H9 (cell line): ENCODE results near the gene UBA1. TPM values are rescaled to one million over a fixed set of nuclear protein-coding genes. Genes with fewer than 3 reads are reported as not detected.

Source experiments
- DNase-seq: peaks from one replicate; pipeline ENCODE4 v3.0.0-alpha.2; 2017
- H2AFZ ChIP-seq: one replicate; pipeline ENCODE4 v1.6.1; 2013; ENCODE audit warnings: mild to moderate bottlenecking, low read length, control low read depth, moderate library complexity
- H2AK5ac ChIP-seq: 2 replicates; pipeline ENCODE4 v1.6.1; 2013; ENCODE audit warnings: low read length, control low read depth, mixed read lengths; ENCODE audit not compliant: insufficient read length
- H2BK120ac ChIP-seq: one replicate; pipeline ENCODE4 v1.6.1; 2013; ENCODE audit warnings: low read depth, mild to moderate bottlenecking, low read length, control low read depth, inconsistent platforms; ENCODE audit not compliant: poor library complexity, severe bottlenecking
- H2BK12ac ChIP-seq: 2 replicates; pipeline ENCODE4 v1.6.1; 2013; ENCODE audit warnings: low read length, control low read depth, mixed read lengths, low read depth; ENCODE audit not compliant: insufficient read length
- H2BK15ac ChIP-seq: 2 replicates; pipeline ENCODE4 v1.6.1; 2013; ENCODE audit warnings: low read depth, low read length, control low read depth
- H2BK20ac ChIP-seq: one replicate; pipeline ENCODE4 v1.6.1; 2013; ENCODE audit warnings: low read depth, mild to moderate bottlenecking, low read length, control low read depth, inconsistent platforms; ENCODE audit not compliant: poor library complexity, severe bottlenecking
- H2BK5ac ChIP-seq: 2 replicates; pipeline ENCODE4 v1.6.1; 2013; ENCODE audit warnings: low read length, control low read depth, mixed read lengths; ENCODE audit not compliant: insufficient read length
- H3K14ac ChIP-seq: 2 replicates; pipeline ENCODE4 v1.6.1; 2013; ENCODE audit warnings: low read length, control low read depth; ENCODE audit not compliant: insufficient read depth
- H3K18ac ChIP-seq: 2 replicates; pipeline ENCODE4 v1.6.1; 2013; ENCODE audit warnings: low read depth, mild to moderate bottlenecking, mixed read lengths, low read length, control low read depth; ENCODE audit not compliant: insufficient read length
- H3K23ac ChIP-seq: 2 replicates; pipeline ENCODE4 v1.6.1; 2013; ENCODE audit warnings: low read length, control low read depth, mixed read lengths, low read depth; ENCODE audit not compliant: insufficient read length
- H3K23me2 ChIP-seq: 2 replicates; pipeline ENCODE4 v1.6.1; 2013; ENCODE audit warnings: low read depth, mild to moderate bottlenecking, mixed read lengths, low read length, control low read depth; ENCODE audit not compliant: insufficient read length, poor library complexity, severe bottlenecking
- H3K27ac ChIP-seq: 2 replicates; pipeline ENCODE4 v1.5.1; 2013; ENCODE audit warnings: low read length, control low read depth, mixed read lengths, low read depth; ENCODE audit not compliant: insufficient read length
- H3K27me3 ChIP-seq: 2 replicates; pipeline ENCODE4 v1.6.1; 2013; ENCODE audit warnings: low read length, control low read depth, inconsistent platforms; ENCODE audit not compliant: insufficient read depth
- H3K4ac ChIP-seq: 2 replicates; pipeline ENCODE4 v1.6.1; 2013; ENCODE audit warnings: low read depth, mild to moderate bottlenecking, control low read depth, inconsistent platforms, low read length, moderate library complexity
- H3K4me1 ChIP-seq: 2 replicates; pipeline ENCODE4 v1.6.1; 2013; ENCODE audit warnings: low read length, control low read depth, inconsistent platforms; ENCODE audit not compliant: insufficient read depth
- H3K4me2 ChIP-seq: 2 replicates; pipeline ENCODE4 v1.6.1; 2013; ENCODE audit warnings: low read length, control low read depth, mixed read lengths; ENCODE audit not compliant: insufficient read length, insufficient read depth
- H3K56ac ChIP-seq: 2 replicates; pipeline ENCODE4 v1.6.1; 2013; ENCODE audit warnings: low read depth, mild to moderate bottlenecking, mixed read lengths, low read length, control low read depth; ENCODE audit not compliant: insufficient read length
- H3K79me1 ChIP-seq: 2 replicates; pipeline ENCODE4 v1.6.1; 2013; ENCODE audit warnings: low read depth, mild to moderate bottlenecking, moderate library complexity, low read length, control low read depth, inconsistent platforms; ENCODE audit not compliant: insufficient read depth, poor library complexity, severe bottlenecking
- H3K79me2 ChIP-seq: 2 replicates; pipeline ENCODE4 v1.6.1; 2013; ENCODE audit warnings: low read length, control low read depth, inconsistent platforms; ENCODE audit not compliant: insufficient read depth
- H3K9ac ChIP-seq: 2 replicates; pipeline ENCODE4 v1.6.1; 2013; ENCODE audit warnings: low read length, control low read depth, mixed read lengths; ENCODE audit not compliant: insufficient read length; ENCODE audit errors: extremely low read depth
- H3K9me3 ChIP-seq: one replicate; pipeline ENCODE4 v1.6.1; 2013; ENCODE audit warnings: low read depth, low read length, inconsistent platforms; ENCODE audit not compliant: control insufficient read depth
- H3T11ph ChIP-seq: one replicate; pipeline ENCODE4 v1.6.1; 2013; ENCODE audit warnings: mild to moderate bottlenecking, low read length, control low read depth, inconsistent platforms
- H4K20me1 ChIP-seq: one replicate; pipeline ENCODE4 v1.6.1; 2013; ENCODE audit not compliant: control insufficient read depth, insufficient read length, insufficient read depth
- H4K5ac ChIP-seq: 2 replicates; pipeline ENCODE4 v1.6.1; 2013; ENCODE audit warnings: low read depth, mild to moderate bottlenecking, mixed read lengths, low read length, control low read depth; ENCODE audit not compliant: insufficient read length
- H4K8ac ChIP-seq: replicated peaks from 2 replicates; pipeline ENCODE4 v1.6.1; 2013; ENCODE audit warnings: low read length, control low read depth, mixed read lengths, low read depth; ENCODE audit not compliant: insufficient read length
- H4K91ac ChIP-seq: 2 replicates; pipeline ENCODE4 v1.6.1; 2013; ENCODE audit warnings: low read depth, mild to moderate bottlenecking, moderate library complexity, mixed read lengths, low read length, control low read depth; ENCODE audit not compliant: insufficient read length
- H3K27ac Mint-ChIP-seq, 3 experiments: 2 replicates in 2 of 3; 3 replicates in 1 of 3; pipeline ENCODE4 v1.8.0; 2020 to 2021; ENCODE audit warnings: mixed read lengths in 3 of 3, mild to moderate bottlenecking in 1 of 3, moderate library complexity in 1 of 3
- H3K27me3 Mint-ChIP-seq: 2 replicates; pipeline ENCODE4 v1.8.0; 2021; ENCODE audit warnings: low read depth, mild to moderate bottlenecking, moderate library complexity, mixed read lengths
- H3K36me3 Mint-ChIP-seq, 3 experiments: 2 replicates in 2 of 3; 3 replicates in 1 of 3; pipeline ENCODE4 v1.8.0; 2020 to 2021; ENCODE audit warnings: low read depth in 3 of 3, mixed read lengths in 3 of 3; ENCODE audit not compliant: insufficient read depth in 1 of 3
- H3K4me1 Mint-ChIP-seq, 2 experiments: 2 replicates each; pipeline ENCODE4 v1.8.0; 2020; ENCODE audit warnings: mixed read lengths in 2 of 2
- H3K4me3 Mint-ChIP-seq, 2 experiments: 2 replicates in 1 of 2; 3 replicates in 1 of 2; pipeline ENCODE4 v1.8.0; 2020 to 2021; ENCODE audit warnings: mild to moderate bottlenecking in 2 of 2, mixed read lengths in 2 of 2, moderate library complexity in 1 of 2
- H3K9me3 Mint-ChIP-seq, 2 experiments: 2 replicates in 1 of 2; 3 replicates in 1 of 2; pipeline ENCODE4 v1.8.0; 2020; ENCODE audit warnings: mild to moderate bottlenecking in 2 of 2, mixed read lengths in 2 of 2, moderate library complexity in 1 of 2
- WGBS: extraction: QIAGEN DNeasy Blood & Tissue Kit; methylation state at CpG from one replicate; pipeline ENCODE4 v1.1.7; 2013; ENCODE audit warnings: missing lambda C conversion rate, low lambda C conversion rate, mixed read lengths; ENCODE audit not compliant: insufficient read length; ENCODE audit errors: extremely low coverage; 5-methylcytosine and 5-hydroxymethylcytosine counted together
- total RNA-seq: library from RNA; stranded (reverse); gene quantifications from 2 replicates; pipeline ENCODE4 v1.2.1, GENCODE V29; 2021
- TF ChIP-seq, protein P1 (sequence below): fragments of 200-600 bp; sonication (generic); conservative IDR thresholded peaks from 3 replicates; pipeline ENCODE4 v1.8.0; 2021; ENCODE audit warnings: antibody characterized with exemption, mild to moderate bottlenecking

UBA1 gene
- total RNA-seq, 1 experiment from 2014 or later: 427 TPM

DNA sequence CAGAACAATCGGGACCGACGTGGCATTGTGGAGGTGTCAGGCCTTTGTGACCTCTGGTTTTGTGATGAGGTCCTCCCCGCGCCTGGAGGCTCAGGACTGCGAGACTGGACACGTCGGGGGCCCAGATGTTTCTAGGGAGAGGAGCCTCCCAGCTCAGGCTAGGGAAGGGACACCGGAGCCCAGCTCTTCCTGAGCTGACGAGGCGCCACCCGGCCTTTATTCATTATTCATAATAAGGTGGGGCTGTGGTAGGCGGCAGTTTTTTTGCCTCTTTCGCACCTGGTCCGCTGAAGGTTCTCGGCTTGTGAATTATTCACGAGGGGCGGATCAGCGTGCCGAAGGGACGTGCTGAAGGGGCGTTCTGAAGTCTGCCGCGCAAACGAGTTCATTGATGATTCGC is 2.3 kb upstream of the UBA1 start:
- H3K9me3 ChIP-seq: no peaks in the 10 kb centered on the region
- peaks cover 8% of the 10 kb centered on the region for H3K79me1 ChIP-seq
- H3K27ac ChIP-seq: no peak overlapping the region
- no peak overlapping the region for H3K14ac ChIP-seq
- H2BK20ac ChIP-seq: no peak overlapping the region
- no peak overlapping the region for H2AFZ ChIP-seq
- peaks cover 23 to 32% of the 10 kb centered on the region in 2 experiments for H3K4me1 Mint-ChIP-seq
- peak overlapping the region in 1 of 3 experiments; percentile 83; a peak in 2 of 7 replicates for H3K27ac Mint-ChIP-seq
- H4K5ac ChIP-seq: no peak overlapping the region
- no peak overlapping the region for H2BK5ac ChIP-seq
- no peaks in the 10 kb centered on the region for H4K20me1 ChIP-seq
- H4K8ac ChIP-seq: no peak overlapping the region
- peak overlapping the region; percentile 71 for H3K9ac ChIP-seq
- peaks cover 1% of the 10 kb centered on the region for H3K27me3 Mint-ChIP-seq
- peaks cover 25 to 30% (median 25%) of the 10 kb centered on the region in 3 experiments for H3K36me3 Mint-ChIP-seq
- no peak overlapping the region for H3K4ac ChIP-seq
- peaks cover 7% of the 10 kb centered on the region; the same call in 1 of the 2 replicates for H3K4me1 ChIP-seq
- DNase-seq: no peak
- no peak overlapping the region for H2BK15ac ChIP-seq
- no peak overlapping the region for H2BK12ac ChIP-seq
- H3K56ac ChIP-seq: no peak overlapping the region
- peaks cover 14 to 37% of the 10 kb centered on the region in 2 experiments for H3K9me3 Mint-ChIP-seq
- no peak overlapping the region for H3T11ph ChIP-seq
- H2AK5ac ChIP-seq: no peak overlapping the region
- no peak overlapping the region for H4K91ac ChIP-seq
- no CpG with 5 or more reads among the region's 26 CpGs for WGBS
- TF ChIP-seq, protein P1, sequence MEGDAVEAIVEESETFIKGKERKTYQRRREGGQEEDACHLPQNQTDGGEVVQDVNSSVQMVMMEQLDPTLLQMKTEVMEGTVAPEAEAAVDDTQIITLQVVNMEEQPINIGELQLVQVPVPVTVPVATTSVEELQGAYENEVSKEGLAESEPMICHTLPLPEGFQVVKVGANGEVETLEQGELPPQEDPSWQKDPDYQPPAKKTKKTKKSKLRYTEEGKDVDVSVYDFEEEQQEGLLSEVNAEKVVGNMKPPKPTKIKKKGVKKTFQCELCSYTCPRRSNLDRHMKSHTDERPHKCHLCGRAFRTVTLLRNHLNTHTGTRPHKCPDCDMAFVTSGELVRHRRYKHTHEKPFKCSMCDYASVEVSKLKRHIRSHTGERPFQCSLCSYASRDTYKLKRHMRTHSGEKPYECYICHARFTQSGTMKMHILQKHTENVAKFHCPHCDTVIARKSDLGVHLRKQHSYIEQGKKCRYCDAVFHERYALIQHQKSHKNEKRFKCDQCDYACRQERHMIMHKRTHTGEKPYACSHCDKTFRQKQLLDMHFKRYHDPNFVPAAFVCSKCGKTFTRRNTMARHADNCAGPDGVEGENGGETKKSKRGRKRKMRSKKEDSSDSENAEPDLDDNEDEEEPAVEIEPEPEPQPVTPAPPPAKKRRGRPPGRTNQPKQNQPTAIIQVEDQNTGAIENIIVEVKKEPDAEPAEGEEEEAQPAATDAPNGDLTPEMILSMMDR: no peak
- H3K79me2 ChIP-seq: peaks cover 21% of the 10 kb centered on the region; the same call in 1 of the 2 replicates
- H3K23ac ChIP-seq: no peak overlapping the region
- no peak overlapping the region for H2BK120ac ChIP-seq
- peak overlapping the region; percentile 82 to 95 for H3K4me3 Mint-ChIP-seq
- H3K23me2 ChIP-seq: peaks cover 15% of the 10 kb centered on the region
- no peak overlapping the region for H3K18ac ChIP-seq
- no peaks in the 10 kb centered on the region for H3K27me3 ChIP-seq
- peak overlapping the region; percentile 75 for H3K4me2 ChIP-seq
